NCI-H2029 (cell line): ENCODE data around the gene DHDH.

Source experiments
- DNase-seq: peaks from one replicate; lab custom pipeline; 2025; lab: John Stamatoyannopoulos, UW

DHDH gene

DNA sequence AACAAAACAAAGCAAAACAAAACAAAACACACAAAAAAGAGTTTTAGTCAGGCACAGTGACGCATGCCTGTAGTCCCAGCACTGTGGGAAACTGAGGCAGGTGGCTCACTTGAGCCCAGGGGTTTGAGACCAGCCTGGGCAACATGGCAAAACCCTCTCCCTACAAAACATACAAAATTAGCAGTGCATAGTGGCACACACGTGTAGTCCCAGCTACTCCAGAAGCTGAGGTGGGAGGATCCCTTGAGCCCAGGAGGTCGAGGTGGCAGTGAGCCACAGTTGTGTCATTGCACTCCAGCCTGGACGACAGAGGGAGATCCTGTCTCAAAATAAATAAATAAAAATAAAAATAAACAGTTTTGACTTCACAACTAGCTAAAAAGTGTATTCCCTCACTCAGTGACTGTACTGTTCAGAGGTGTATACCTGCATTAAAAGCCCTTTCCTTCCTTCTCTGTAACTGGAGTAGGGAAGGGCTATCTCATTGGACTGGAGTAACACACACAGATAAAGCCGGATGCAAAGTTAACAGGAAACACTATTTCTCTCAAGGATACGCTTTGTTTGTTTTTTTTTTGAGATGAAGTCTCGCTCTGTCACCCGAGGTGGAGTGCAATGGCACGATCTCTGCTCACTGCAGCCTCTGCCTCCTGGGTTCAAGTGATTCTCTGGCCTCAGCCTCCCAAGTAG lies 17.5 kb downstream of the DHDH start:
- DNase-seq = no peak

DNA sequence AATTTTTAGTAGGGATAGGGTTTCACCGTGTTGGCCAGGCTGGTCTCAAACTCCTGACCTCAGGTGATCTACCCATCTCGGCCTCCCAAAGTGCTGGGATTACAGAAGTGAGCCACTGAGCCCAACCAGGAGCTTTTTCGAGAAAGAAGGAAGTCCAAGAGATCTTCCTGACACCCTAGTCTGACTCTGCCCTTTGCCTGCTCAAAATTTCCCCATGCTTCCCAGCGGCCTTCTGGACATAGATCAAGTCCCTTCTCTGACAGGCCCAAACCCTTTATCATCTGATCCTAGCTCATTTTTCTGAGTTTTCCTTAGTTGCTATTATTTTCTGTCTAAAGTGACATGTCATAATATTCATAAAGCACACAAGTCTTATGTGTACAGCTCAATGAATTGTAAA lies 19.6 kb downstream of the DHDH start:
- DNase-seq = no peak

DNA sequence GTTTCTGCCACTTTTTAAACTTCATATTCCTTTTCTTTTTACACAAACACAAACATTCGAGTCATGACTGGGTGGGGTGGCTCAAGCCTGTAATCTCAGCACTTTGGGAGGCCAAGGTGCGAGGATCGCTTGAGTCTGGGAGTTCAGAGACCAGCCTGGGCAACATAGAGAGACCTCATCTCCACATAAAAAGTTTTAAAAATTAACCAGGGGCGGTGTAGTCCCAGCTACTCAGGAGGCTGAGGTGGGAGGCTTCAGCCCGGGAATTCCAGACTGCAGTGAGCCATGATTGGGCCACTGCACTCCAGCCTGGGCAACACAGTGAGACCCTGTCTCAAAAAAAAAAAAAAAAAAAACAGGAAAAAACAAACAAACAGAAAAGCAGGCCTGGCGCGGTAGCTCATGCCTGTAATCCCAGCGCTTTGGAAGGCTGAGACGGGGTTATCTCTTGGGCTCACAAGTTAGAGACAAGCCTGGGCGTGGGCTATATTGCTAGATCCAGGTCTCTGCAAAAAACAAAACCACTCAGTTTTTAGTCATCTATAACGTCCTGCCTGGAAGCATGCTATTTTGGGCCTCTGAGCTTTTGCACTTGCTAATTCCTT lies 20.6 kb downstream of the DHDH start:
- no peak for DNase-seq

DNA sequence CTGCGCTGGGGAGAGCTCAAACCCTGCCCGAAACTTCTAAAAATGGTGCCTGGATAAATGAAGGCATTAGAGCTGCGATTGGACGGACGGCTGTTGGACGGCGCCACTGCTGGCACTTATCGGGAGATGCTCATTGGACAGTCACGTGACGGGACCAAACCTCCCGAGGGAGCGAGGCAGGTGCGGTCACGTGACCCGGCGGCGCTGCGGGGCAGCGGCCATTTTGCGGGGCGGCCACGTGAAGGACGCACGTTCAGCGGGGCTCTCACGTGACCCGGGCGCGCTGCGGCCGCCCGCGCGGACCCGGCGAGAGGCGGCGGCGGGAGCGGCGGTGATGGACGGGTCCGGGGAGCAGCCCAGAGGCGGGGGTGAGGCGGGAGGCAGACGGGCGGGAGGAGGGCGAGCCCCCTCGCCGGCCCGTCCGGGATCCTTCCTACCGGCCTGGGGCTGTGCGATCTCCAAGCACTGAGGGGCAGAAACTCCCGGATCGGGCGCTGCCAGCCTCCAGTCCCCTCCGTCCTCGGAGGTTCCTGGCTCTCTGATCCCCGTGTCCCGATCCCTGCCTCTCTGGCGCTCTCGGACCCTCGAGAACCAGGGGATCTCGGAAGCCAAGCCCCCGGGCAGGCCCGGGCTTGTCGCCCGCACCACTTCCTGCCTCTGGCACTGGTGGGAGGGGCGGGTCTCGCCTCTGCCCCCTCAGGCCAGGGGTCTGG lies 21.3 kb downstream of the DHDH start, which contains the start of gene BAX:
TSS of gene BAX (plus strand) at position 281 of the 713 bp plus-strand sequence. CDS start at position 335, 54 bp downstream.
- peak; percentile 99 for DNase-seq

DNA sequence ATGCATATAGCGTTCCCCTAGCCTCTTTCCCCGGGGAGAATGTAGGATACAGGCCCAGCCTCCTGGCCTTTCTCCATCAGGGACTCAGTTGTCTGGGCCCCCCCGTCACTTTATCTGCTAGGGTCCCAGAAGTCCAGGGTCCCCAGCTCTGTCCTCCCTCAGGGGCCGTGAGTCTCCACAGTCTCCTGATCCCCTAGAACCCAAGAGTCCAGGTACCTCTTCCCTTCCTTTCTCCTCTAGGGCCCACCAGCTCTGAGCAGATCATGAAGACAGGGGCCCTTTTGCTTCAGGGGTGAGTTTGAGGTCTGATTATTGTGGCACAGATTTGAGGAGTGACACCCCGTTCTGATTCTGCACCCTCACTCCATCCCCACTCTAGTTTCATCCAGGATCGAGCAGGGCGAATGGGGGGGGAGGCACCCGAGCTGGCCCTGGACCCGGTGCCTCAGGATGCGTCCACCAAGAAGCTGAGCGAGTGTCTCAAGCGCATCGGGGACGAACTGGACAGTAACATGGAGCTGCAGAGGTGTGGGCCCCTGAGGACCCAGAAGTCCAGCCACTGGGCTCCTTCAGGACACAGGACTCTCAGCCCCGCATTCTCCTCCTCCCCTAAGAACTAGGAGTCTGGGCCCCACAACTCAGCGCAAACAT lies 21.9 kb downstream of the DHDH start:
- DNase-seq = no peak

DNA sequence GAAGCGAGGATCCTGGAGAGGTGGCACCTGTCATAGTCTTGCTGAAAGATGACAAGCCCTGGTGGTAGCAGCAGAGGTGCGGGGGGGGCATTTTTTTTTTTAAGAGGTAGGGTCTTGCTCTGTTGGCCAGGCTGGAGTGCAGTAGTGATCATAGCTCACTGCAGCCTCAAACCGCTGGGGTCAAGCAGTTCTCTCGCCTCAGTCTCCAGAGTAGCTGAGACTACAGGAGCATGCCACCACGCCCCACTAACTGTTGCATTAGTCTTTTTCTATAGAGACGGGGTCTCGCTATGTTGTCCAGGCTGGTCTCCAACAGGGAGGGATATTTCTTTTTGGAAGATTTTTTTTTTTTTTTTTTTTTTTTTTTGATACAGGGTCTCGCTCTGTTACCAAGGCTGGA lies 24.5 kb downstream of the DHDH start:
- no peak for DNase-seq

DNA sequence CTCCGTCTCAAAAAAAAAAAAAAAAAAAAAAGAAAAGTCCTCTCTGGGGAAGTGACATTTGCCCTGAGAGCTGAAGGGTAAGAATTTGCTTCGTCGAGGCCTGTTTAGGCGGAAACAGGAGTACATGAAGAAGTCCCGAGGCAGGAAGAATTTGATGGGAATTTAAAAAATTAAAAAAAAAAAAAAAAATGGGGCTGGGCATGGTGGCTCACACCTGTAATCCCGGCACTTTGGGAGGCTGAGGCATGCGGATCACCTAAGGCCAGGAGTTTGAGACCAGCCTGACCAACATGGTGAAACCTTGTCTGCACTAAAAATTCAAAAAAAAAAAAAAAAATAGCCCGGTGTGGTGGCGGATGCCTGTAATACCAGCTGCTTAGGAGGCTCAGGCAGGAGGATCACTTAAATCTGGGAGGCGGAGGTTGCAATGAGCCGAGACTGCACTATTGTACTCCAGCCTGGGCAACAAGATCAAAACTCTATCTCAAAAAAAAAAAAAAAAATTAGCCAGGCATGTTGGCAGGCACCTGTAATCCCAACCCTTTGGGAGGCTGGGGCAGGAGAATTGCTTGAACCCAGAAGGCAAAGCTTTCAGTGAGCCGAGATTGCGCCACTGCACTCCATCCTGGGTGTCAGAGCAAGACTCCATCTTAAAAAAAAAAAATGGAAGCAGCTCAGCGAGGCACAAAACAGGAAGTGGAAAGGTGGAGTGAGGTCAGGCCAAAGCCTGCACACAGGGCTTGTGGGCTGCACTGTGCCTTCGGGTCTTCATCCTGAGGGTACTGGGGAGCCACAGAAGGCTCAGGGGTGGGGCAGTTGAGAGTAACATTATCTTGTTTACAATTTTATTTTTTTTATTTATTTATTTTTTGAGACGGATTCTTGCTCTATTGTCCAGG lies 26.1 kb downstream of the DHDH start:
- no peak for DNase-seq

GRCh38 chr19:48961051-48961649 lies 27.7 kb downstream of the DHDH start:
- no peak for DNase-seq

GRCh38 chr19:48961673-48962028 lies 28.2 kb downstream of the DHDH start:
- no peak for DNase-seq

DNA sequence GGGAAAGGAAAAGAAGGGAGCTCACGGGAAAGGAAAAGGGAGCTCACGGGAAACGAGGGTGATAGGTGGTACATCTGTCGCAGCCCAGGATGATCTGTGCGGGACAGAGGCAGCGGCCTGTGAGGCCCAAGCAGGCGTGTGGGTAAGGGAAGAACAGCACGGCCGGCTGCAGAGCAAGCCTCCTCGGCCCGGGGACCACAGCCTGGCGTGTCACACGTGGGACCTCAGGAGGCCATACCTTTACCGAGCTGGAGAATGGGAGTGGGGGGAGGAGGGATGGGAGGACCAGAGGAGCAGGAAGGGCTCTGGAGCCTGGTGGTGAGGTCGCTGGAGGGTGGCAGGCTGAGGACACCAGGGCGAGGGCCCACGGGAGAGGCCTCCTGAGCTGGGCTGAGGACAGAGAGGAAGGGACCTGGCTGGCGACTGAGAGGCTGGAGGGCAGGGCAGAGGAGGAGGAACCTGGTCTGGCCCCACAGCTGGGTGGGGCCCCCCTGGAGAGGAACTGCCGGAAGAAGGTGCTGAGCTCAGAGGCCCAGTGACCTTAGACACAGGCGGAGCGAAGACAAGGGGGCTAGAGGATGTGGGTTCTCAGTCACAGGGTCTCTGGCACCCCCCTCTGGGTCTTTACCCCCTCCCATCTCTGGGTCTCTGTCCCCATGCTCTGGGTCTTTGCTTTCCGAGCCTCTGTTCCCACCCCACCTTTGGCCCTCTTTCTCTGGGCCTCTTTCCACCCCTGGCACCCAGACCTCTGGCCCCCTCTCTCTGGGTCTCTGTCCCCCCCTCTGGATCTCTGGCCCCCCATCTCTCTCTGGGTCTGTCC lies 28.7 kb downstream of the DHDH start:
- no peak for DNase-seq

- no peak for DNase-seq
These were observed 29.3 kb downstream of the DHDH start for GRCh38 chr19:48962849-48963165.

DNA sequence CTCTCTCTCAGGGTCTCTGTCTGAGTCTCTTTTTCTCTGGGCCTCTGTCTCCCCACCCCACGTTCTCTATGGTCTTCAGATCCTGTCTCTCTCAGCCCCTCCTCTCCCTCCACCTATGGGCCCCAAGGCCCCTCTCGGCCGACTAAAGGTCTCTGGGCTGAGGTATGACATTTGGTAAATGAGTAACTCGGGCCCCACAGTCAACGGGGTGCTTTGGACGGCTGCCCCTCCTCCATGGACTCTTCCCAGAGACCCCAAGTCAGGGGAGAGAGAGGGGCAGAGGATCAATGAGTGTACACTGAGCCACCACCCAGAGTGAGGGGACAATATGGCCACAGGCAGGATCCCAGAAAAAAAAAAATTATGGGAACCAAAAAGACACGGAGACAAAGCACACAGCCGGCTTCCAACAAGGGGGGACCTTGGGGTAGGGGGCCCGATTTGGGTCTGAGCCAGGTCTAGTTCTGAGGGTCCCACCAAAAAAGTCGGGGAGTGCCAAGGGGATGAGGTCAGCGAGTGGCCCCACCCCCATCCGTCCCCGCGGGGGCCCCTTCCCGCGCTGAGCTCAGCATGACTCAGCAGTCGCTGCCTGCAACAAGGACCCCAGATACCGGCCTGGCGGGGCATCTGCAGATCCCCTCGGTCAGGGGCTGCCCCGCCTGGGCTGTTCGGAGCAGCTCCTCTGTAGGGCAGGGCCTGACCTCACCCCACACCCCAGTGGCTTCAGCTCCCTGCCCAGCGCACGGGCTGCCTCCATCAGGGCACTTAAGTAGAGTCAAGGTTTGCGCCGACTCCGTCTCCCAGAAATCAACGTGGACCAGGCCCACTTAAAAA lies 30.1 kb downstream of the DHDH start:
- no peak for DNase-seq

DNA sequence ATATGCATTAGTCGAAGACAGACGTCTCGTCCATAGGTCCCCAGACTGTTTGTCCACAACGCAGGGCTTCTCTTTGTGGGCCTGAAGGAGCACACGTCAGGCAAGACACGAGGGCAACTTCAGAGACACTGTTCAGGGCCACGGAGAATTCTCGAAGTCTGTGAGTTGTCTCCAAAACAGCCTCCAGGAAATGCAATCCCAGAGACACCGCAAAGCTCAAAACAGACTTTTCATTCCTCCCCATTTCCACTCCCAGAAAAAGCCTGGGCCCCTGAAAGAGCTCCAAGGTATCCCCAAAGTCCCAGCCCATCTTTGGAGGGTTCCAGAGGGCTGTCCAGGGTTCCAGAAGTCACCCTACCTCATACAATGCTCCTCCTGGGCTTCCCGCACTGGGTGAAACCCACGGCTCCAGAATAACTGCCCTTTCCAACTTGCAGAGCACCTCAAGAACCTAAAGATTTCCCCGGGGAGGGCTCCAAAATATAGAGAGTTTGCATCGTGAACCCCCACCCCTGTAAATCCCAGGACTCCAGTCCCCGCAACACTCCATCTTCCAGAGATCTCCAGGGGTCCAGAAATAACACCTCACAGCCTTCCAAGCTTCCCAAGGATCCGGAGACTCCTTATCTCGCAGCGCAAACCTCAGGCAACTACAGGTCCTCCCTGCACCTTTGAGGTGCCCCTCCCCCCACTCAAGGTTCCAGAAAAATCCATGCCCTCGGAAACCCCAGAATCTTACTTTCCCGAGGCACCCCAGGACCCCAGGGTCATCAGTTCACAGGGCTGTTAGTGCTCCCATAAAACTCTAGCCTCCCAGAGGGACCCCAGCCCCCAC lies 30.9 kb downstream of the DHDH start:
- no peak for DNase-seq

DNA sequence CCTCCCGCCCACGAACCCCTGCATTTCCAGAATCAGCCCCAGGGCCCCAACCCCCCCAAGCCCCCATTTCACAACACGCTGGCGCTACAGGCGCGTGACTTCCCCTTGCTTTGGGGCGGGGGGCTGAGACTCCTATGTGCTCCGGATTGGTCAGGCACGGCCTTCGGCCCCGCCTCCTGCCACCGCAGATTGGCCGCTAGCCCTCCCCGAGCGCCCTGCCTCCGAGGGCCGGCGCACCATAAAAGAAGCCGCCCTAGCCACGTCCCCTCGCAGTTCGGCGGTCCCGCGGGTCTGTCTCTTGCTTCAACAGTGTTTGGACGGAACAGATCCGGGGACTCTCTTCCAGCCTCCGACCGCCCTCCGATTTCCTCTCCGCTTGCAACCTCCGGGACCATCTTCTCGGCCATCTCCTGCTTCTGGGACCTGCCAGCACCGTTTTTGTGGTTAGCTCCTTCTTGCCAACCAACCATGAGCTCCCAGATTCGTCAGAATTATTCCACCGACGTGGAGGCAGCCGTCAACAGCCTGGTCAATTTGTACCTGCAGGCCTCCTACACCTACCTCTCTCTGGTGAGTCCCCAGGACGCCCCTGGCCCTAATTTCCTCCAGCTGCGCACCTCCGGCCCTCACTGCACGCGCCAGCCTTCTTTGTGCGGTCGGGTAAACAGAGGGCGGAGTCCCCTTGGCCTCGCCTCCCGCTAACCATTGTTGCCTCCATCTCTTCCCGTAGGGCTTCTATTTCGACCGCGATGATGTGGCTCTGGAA lies 31.7 kb downstream of the DHDH start, which contains the start of gene FTL:
TSS of gene FTL (plus strand) at position 270 of the 766 bp plus-strand sequence. CDS start at position 469, 199 bp downstream.
- DNase-seq = peak; percentile 90

DNA sequence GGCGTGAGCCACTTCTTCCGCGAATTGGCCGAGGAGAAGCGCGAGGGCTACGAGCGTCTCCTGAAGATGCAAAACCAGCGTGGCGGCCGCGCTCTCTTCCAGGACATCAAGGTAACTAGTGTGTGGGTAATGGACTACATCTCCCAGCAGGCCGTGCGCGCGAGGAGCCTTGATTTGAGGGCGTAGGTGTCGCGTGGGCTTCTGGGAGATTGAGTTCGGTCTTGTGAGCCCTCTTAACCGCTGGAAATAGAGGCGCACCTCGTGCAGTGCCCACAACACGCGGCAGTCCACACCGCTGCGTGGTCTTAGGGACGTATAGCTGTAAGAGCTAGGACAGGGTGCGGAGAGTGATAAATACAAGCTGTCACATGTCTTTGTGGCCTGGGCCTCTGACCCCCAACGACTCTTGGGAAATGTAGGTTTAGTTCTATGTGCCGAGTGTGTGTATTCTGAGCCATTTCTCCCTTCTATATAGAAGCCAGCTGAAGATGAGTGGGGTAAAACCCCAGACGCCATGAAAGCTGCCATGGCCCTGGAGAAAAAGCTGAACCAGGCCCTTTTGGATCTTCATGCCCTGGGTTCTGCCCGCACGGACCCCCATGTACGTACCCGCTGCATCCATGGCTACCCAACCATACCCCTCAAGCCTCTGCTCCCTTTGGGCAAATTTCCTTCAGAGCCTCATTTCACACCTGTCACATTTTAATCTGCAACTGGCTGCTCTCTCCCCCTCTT lies 32.5 kb downstream of the DHDH start:
- DNase-seq = peak; percentile 84

- no peak for DNase-seq
These were observed 33.2 kb downstream of the DHDH start for GRCh38 chr19:48966541-48967345.
